Cerebellar nuclear complex (tissue), 1 donor: ENCODE data around the gene SPNS3.

Experiments used
- DNase-seq, 2 experiments: peaks; one replicate each; lab custom pipeline; 2025; lab: John Stamatoyannopoulos, UW

SPNS3 gene

GRCh38 chr17:4507361-4508111 is 73.8 kb downstream of the SPNS3 start:
- no peak for DNase-seq

- no peak for DNase-seq
Measured at GRCh38 chr17:4508207-4508606, 74.5 kb downstream of the SPNS3 start.

DNA sequence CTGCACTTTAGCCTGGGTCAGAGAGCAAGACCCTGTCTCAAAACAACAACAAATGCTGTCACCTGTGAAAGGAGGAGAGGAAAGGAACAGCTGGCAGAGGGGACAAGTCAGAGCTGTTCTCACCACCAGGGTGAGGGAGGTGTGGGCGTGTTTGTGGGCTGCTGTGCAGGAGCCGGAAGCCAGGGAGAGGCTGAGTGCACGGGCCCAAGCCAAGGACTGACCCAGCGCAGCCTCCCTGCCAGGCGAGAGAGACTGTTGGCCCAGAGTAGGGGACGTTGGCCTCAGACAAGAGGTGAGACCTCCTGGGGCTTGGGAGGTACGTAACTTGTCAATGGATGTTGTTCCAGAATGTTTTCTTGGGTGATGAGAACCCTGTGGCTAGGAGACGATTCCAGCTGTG is 75.7 kb downstream of the SPNS3 start:
- DNase-seq: no peak

- no peak for DNase-seq
Measured at GRCh38 chr17:4509923-4510617, 76.3 kb downstream of the SPNS3 start.

DNA sequence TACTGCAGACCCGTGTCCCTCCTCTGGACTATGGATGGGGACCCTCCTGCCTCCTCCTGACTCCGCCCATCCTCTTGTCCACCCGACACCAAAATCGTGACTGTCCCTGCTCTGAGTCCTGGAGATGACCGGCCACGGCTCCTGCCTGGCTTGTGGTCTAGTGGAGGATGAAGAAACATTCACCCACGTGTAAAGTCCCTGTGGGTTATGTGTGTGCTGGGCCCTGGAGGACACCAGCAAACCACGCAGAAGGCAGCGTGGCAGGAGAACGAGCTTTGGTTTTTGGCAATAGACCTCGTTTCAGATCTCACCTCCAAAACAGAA is 76.8 kb downstream of the SPNS3 start:
- DNase-seq: no peak

- no peak for DNase-seq
Measured at GRCh38 chr17:4511199-4511932, 77.6 kb downstream of the SPNS3 start.

DNA sequence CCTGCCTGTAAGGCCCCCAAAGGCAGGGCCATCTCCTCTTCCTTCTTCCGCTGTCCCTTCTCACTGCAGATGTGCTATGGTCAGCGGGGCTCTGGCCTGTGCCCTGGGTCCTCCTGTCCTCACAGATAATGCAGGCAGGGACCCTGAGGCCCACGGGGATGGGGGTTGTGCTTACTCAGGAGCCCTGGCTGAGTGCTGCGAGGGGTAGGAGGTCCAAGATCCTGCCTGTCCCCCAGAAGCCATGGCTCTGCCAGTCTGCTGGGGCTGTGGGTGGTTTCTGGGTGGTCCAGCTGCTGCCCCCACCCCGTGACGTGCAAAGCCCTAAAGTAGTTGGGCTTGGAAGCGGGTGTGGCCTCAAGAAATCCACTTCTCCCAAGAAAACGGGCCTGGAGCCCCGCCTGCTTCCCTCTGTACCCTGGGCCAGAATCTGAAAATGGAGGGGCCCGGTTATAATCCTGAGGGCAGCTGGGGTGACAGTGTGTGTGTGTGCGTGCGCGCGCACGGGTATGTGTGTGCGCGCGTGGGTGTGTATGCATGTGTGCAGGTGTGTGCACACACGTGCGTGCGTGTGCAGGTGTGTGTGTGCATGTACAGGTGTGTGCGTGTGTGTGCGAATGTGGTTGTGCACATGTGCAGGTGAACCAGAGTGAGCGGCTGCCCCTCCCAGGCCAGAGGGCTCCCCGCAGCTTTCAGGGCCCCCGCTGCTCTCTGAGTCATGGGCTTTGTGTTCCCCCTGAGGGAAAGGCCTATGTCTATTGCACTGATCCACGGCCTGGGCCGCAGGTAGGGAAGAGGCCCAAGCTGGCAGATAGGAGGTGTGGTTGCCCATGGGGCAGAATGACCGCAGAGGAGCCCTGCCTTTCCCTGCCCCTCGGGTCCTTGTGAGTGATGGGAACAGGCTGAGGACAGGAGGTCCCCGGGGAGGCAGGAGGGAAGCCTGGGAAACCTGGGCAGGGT is 78.7 kb downstream of the SPNS3 start:
- no peak for DNase-seq

DNA sequence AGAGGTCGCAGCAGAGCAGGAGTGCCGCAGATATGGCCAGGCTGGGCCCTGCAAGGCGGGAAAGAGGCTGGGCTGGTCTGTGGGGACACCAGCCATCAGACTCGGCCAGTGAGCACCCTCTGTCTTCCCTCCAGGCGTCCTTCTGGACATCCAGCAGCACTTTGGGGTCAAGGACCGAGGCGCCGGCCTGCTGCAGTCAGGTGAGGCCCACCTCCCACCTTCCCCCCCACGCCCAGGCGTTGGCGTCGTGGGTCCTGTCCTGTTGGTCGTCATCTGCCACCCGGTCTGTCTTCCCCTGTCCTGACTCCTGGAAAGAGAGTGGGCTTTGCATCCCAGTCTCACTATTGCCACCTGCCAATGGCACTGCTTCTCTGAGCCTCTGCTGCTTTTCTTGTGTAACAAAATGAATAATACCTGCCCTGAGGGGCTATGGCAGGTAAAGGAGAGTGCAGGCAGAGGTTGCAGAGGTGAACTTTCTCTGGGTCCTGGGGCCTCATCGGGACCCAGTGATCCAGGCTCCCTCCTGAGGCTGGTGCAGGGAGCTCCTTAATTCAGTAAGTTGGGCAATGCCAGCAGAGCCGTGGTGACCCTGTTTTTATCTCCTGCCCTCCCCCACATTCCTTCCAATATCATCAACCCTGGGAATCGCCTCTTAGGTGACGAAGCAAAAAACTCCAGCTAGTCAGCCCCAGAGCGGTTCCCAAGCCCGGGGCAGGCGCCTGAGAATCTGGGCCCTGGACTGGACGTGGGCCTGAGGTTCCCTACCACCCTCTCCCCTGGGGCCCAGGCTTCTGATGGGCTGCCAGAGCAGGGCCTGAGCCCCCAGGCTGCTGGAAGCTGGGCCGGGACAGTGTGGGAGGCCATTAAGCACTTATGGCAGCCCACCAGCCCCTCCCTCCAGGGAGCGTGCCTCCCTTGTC is 79.6 kb downstream of the SPNS3 start:
- DNase-seq: no peak

DNA sequence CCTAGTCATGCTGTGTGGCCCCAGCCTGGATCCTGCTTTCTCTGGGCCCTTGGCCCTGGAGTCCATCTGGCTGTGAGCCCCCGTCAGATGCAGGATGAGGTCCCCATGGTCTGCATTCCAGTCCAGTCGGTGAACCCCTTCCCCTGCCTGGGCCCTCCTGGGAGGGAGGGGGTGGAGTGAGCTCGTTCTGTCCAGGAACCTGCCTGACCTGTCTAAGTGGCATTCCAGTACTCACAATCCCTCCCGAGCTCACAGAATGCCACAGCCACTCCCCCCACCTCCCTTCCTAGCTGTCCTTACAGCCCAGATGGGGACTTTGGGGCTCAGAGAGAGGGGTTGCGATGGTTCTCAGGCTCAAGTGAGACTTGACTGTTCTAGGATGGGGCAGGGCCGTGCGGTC is 80.5 kb downstream of the SPNS3 start:
- DNase-seq: no peak

DNA sequence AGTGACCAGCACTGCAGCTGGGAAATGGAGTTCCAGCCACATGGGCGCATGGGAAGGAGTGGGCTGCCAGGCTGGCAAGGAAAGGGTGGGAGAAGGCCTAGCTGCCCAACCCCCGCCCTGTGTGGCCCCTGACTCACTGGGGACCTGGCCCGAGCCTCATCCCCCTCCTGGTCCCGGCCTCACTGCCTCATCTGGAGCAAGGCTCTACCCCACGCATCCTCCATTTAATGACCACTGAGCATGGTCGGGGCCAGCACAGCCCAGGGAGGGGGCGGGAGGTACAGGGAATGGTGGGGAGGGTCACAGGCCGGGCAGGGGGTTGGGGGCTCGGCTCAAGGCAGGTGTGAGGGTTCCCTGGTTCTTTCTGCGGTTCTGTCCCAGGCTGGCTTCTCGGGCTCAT is 81.0 kb downstream of the SPNS3 start:
- no peak for DNase-seq

DNA sequence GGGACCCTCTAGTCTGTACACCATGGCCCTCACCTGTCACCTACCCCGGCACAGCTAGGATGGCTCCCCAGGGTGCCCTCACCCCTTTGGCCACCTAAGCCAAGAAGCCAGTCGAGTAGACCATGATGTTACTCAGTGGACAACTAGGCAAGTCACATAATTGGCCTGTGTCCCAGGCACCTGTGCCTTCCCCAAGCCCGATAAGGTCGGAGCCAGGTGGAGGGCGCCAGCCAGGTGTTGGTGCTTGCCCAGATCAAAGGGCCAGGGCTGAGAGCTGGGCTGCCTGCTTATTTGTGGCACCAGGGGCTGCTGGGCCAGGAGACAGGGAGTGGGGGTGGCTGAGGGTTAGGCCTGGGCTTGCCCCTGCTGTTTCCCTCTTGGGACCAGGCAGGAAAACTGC is 81.8 kb downstream of the SPNS3 start:
- DNase-seq: no peak

GRCh38 chr17:4516735-4517134 is 83.0 kb downstream of the SPNS3 start:
- no peak for DNase-seq

DNA sequence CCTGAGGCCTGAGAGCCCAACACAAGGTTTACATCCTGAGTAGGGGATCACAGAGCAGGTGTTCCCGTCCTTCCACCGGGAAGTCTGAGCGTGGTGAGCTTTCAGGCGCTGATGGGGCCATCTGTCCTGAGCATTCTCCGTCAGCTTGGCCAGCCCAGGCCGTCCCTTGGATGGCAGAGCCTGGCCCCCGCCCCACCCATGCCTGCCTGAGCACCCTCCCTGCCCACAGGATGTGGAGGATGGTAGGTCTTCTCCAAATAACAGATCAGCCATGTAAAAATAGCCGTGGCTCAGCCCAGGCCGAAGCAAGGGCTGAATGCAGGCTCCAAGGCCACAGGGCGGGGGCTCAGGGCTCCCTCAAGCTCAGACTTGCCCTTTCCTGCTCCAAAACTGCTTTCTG is 85.2 kb downstream of the SPNS3 start:
- DNase-seq: no peak

- DNase-seq: no peak
Measured at GRCh38 chr17:4519361-4519788, 85.6 kb downstream of the SPNS3 start.

GRCh38 chr17:4520060-4520893 is 86.5 kb downstream of the SPNS3 start:
- DNase-seq: no peak

DNA sequence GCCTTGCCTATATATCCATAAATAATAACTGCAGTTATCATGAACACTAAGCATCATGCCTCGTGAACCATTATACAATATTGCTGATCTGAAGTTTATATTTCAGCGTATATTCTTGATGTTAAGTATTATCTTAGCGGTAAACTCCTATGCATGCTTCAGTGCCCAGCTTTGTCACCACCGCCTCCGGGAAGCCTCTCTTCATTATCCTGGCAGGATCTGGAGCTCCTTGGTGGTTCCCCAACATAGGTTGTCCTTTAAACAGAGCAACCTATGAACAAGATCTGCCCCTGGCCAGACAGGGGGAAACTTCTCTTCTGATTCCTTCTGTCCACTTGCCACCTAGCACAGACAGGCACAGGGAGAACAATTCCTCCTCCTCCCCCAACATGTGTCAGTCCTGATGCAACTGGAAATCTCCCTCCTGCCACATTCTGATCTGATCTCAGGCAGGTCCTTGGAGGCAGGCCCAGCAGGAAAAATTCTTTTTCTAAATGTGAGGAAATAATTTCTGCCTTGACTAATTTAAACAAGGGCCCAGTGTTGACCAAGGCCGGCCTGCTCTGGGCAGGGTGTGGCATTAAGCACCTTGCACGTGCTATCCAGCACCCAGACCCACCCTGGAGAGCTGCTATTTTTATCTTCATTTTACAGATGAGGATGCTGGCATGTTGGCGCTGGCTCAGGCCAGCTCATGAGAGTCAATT is 87.3 kb downstream of the SPNS3 start:
- DNase-seq: no peak

DNA sequence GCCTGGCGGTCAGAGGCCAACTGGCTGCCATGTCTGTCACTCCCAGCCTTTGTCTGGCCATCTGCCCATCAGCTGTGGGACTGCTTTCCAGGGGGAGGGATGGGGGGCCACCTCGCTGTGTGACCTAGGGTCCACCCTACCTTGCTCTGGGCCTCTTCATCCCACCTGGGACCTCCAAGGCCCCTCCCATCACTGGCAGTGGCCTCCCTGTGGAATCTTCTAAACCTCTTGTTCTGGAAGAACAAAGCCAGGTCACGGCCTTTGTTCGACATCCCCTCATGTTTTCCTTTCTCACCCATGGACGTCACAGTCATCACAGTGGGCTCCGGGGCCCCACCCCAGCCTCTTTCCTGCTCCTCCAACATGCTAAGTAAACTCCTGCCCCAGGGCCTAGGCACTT is 88.9 kb downstream of the SPNS3 start:
- DNase-seq: no peak

DNA sequence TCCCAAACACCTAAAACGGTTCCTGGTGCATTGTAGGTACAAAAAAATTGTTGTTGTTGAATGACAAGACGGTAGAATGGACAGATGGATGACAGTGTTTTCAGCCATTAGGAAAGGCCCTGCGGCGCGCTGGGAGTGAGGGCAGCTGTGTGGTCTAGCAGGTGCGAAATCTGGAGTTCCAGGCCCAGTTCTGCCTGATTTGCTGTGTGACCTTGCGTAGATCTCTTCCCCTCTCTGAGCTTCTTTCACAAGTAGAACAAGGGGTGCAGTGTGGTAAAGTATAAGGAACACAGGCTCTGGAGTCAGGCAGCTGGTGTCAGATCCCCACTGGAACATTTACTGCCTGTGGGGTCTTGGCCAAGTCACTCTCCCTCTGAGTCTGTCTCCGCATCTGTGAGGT is 90.2 kb downstream of the SPNS3 start:
- DNase-seq: no peak

- no peak for DNase-seq
Measured at GRCh38 chr17:4525691-4526397, 92.1 kb downstream of the SPNS3 start.
